HG03432 (cell line): ENCODE results near the gene STYXL2.

Experiments
- ATAC-seq: cut with Tn5 transposase; IDR thresholded peaks from one replicate; pipeline ENCODE4 v1.9.1; 2021; ENCODE audit warnings: mild to moderate bottlenecking, moderate library complexity; ENCODE audit not compliant: unreplicated experiment

Gene STYXL2

DNA sequence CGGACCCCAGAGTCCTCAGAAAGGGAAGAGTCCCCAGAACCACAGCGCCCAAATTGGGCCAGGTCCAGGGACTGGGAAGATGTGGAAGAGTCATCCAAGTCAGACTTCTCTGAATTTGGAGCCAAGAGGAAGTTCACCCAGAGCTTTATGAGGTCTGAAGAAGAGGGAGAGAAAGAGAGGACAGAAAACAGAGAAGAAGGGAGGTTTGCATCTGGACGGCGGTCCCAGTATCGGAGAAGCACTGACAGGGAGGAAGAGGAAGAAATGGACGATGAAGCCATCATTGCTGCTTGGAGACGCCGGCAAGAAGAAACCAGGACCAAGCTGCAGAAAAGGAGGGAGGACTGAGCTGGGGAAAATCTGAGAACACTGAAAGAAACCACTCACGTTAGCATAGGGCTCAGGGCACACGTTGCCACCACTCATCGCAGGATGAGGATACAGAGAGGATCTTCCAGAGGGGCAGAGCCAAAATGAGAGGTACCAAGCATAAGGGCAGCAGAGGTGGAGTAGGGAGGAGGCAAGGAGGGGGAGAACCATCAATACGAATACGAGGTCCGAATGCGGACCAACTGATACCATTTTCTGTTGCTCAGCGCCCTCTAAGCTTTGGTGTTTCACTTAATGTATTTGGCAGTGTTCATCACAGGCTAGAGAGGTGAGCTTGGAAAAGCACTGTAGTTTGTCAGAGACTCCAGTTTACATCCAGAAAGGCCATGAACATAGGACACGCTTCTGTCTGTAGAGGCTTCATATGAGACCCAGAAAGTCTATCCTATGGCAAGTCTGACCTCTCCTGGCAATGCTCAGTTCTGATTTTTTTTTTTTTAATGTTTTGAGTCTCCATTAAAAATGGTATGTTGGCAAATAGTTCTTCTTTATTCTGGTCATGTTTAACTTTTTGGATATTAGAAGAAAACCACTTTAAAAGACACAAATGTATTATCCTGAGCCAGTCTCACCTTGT, 34.7 kb downstream of the STYXL2 start:
- ATAC-seq = no peak

DNA sequence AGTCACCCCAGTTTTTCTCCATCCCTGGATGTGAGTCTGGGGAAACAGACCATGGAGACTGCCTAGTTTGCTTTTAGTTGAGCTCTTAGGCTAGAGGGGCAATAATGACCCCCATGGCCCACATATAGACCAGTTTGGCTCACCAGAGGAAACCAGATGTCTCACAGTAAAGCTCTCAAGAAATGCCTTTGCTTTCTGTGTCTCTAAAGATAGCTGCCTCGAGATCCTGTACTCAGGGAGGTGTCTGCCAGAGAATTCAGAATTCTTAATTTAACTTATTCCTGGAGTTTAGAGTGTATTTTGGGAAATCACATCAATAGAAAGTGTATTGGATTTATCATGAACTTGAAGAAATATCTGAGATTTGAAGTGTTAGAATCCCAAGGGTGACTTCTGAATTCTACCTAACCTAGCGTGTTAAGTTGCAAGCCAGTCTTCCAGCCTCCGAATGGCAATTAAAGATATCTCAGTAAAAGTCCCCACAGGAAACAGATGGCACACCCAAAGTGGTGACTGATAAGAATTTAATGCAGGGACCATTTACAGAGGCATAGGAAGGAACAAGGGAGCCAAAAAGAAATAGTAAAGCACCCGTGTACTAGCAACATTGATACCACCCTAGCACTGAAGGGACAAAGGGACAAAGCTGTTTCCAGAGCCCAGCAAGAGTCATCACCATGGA, 37.1 kb downstream of the STYXL2 start:
- ATAC-seq = no peak

DNA sequence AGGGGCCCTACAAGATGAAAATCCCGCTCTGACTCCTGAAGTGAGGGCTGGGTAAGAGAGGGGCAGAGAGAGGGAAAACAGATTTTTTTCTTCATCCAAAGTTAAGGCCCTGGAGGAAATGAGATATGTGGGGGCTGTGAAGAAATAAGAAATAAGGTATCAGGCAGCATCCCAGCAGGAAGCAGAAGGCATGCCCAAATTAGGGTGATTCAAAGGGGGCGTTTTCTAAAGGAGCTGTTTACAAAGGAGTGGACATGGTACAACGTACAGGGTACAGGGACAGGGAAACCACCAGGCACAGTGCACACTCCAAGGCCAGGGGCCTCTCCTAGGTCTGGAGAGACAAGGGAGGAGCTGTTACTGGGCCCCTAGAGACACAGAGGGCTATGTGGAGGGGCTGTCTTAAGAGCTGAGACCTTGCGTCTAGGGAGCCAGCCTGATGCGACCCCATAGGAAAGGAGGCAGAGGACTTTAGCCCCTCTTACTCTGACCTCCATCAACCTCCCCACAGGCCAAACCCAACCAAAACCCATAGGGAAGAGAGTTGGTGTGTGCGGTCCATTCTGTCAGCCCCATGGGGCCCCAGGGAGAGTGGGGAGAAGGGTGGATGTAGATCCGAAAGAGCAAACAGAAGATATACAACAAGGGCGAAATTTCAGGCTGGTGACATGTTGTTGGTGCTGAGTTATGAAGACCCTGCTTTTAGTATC, 38.6 kb downstream of the STYXL2 start:
- no peak for ATAC-seq

DNA sequence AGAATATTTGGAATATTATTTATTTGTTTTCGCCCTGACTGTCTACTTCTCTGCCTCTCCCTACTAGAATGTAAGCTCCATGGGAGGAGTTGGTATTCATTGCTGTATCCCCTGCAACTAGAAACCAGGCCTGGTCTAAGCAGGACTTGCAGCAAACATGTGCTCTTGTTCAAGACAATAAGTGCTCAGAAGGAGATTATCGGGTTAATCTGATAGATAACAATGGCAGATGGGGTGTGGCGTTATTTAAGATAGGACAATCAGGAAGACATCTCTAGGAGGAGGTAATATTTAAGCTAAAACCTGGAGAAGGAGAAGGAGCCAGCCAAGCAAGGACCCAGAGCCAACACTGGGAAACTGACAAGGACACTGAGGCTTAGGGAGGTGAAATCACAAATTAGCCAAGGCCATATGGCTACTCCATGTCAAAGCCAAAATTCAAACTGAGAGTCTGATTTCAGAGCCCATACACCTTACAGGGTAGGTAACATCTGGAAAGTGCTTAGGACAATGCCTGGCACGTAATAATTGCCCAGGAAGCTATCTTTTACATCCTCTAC, 41.5 kb downstream of the STYXL2 start:
- no peak for ATAC-seq

DNA sequence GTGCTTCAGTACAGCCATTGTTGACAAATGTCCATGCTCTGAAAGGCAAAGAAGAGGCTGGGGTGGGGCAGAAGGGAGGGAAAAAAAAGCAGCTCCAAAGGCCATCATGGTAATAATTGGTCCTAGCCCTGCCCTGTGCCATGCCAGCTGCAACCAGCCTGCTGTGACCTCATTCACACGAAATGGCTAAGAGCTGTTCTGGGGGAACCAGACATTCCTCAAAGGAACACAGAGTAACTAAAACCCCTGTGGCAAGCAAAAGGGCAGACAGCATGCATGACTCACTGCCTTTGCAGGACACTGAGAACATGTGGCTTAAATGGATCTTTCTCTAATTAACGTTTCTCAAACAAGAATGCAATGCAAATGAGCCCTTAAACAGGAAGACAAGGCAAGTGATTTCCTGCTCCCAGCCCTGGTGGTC, 42.3 kb downstream of the STYXL2 start:
- ATAC-seq = no peak

DNA sequence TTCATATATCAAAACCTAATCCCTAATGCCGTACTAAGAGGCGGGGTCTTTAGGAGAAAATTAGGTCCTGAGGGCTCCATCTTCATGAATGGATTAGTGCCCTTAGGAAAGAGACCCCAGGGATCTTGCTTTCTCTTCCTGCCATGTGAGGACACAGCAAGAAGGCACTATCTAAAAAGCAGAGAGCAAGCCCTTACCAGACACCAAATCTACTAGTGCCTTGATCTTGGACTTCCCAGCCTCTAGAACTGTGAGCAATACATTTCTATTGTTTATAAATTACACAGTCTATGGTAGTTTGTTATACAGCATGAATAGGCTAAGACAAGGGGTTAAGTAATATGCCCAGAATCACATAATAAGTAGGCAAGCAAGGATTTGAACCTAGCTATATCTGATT, 42.9 kb downstream of the STYXL2 start:
- no peak for ATAC-seq

DNA sequence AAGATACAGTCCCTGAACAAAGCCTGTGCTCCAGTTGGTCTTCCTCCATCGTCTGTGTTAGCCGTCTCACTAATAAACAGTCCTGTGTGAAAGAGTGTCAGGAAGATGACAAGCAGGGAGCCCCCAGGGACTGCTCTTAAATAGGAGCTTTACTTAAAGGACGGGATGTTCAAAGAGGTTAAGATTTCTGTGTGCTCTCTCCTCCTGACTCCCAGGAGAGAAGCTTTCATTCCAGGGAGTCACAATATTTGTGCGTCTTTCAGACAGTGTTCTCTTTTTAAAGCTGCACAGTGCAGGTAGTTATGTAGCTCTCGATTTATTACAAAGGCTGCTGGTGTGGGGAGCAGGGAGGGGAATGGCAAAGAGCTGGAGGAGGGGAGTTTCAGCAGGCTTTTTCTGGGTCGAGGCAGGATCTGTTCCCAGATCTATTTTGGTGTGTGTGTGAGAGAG, 43.5 kb downstream of the STYXL2 start:
- no peak for ATAC-seq

DNA sequence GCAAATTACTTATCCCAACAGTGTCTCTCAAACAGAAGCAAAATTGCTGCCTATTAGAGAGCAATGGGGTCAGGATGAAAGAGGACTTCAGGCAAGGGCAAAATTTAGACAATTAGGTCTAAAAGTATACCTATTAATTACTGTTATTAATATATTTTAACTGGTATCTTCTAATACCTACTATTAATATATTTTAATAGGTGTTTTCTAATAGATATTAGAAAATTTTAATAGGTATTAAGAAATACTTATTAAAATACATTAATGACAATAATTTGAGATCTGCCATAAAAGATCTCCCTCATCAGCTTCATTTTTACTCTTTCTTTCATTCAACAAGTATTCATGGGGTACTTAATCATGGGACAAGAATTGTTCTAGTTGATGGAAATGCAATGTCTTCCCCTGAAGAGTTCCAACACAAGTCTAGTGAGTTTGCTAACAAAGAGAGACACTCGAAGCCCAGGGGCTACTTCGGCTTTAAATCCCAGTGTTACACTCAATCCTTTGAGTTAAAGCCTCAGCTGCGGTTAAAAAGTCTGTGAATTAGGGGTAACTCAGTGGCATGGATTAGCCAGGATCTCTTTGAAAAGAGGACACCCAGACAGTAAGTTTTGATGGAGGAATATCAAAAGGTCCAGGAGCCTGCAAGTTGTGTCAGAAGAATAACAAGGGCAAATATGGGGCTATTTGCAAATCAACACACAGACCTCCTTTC, 44.1 kb downstream of the STYXL2 start:
- ATAC-seq = no peak

DNA sequence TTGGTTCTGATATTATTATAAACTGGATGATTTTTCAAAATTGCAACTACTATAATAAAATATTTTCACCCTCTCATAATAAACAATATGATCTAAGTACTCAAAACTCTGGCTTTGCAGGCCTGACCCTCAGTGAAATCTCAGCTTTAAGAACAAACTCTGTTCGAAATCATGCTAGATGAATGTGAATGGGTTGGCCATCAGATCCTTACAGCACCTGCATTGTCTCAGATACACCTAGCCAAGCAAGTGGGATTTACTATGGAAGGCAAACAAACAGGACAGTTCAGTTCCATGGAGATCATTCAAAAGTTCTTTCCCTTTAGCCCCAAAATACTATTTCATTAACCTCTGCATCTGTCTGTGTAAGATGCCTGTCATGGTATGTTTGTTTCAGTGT, 44.8 kb downstream of the STYXL2 start:
- ATAC-seq = no peak

DNA sequence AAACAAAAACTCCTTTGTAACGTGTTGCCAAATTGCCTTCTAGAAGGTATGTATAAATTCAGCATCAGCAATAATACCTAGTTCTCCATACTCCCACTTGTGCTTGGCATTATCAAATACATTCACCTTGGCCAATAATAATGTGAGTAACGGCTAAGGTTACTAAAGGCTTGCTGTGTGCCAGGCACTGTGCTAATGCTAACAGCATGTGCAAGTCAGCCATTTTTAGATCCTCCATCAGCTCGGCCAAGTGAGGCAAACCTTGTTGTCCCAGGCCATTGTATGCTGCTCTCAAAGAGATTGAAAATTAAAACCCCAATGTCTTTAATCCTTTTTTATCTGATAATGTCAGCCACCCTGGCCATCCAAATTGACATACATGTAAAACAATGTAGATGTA, 48.1 kb downstream of the STYXL2 start:
- ATAC-seq = no peak
